Spleen (tissue), 11 donors: ENCODE data around the gene TMEM117. TPM values are rescaled to one million over a fixed set of nuclear protein-coding genes. Genes with fewer than 3 reads are reported as not detected.

Experiments used
- DNase-seq: peaks from one replicate; pipeline ENCODE4 v3.0.0-alpha.2; 2020
- H3K27ac ChIP-seq, 8 donors: fragments of 200-600 bp; sonication (generic) in 7 of 8; 1 replicate in 4 of 8; 2 replicates in 4 of 8; pipeline versions ENCODE4 v1.5.0 to v1.8.0; 2016 to 2021; ENCODE audit warnings: inconsistent platforms in 4 of 8, mild to moderate bottlenecking in 4 of 8, moderate library complexity in 1 of 8
- H3K27me3 ChIP-seq, 7 donors: fragments of 200-600 bp; sonication (generic) in 6 of 7; replicated peaks in 1 of 7; 1 replicate in 4 of 7; 2 replicates in 3 of 7; pipeline versions ENCODE4 v1.5.0 to v1.8.0; 2016 to 2021; ENCODE audit warnings: inconsistent platforms in 3 of 7, mild to moderate bottlenecking in 1 of 7
- H3K36me3 ChIP-seq, 6 donors: fragments of 200-600 bp; sonication (generic) in 5 of 6; 1 replicate in 4 of 6; 2 replicates in 2 of 6; pipeline versions ENCODE4 v1.5.0 to v1.8.0; 2016 to 2021; ENCODE audit warnings: inconsistent platforms in 2 of 6
- H3K4me1 ChIP-seq, 6 donors: fragments of 200-600 bp; sonication (generic) in 5 of 6; 1 replicate in 3 of 6; 2 replicates in 3 of 6; pipeline versions ENCODE4 v1.5.0 to v1.8.0; 2016 to 2021; ENCODE audit warnings: inconsistent platforms in 3 of 6
- H3K4me3 ChIP-seq, 8 donors: fragments of 200-600 bp; sonication (generic) in 7 of 8; 1 replicate in 4 of 8; 2 replicates in 4 of 8; pipeline versions ENCODE4 v1.5.0 to v1.8.0; 2016 to 2021; ENCODE audit warnings: inconsistent platforms in 4 of 8, mild to moderate bottlenecking in 4 of 8, moderate library complexity in 2 of 8
- H3K9me3 ChIP-seq, 8 donors: fragments of 200-600 bp; sonication (generic) in 7 of 8; 1 replicate in 4 of 8; 2 replicates in 4 of 8; pipeline versions ENCODE4 v1.5.0 to v1.8.0; 2016 to 2021; ENCODE audit warnings: inconsistent platforms in 4 of 8
- CTCF ChIP-seq, 11 experiments: fragments of 200-600 bp in 7 of 11; fragments of 450-650 bp in 4 of 11; sonication (generic) in 4 of 11; IDR thresholded peaks in 8 of 11; conservative IDR thresholded peaks in 3 of 11; 1 replicate in 7 of 11; 2 replicates in 4 of 11; pipeline versions ENCODE4 v1.4.0 to v1.8.0; 2016 to 2021; ENCODE audit warnings: antibody characterized with exemption in 11 of 11, inconsistent platforms in 4 of 11, mild to moderate bottlenecking in 1 of 11
- POLR2A ChIP-seq, 3 donors: fragments of 450-650 bp; IDR thresholded peaks; one replicate each; pipeline ENCODE4 v1.5.1; 2017; ENCODE audit warnings: antibody characterized with exemption in 3 of 3, mild to moderate bottlenecking in 1 of 3
- POLR2AphosphoS5 ChIP-seq, 3 donors: sonication (generic); formaldehyde crosslinking; IDR thresholded peaks; one replicate each; pipeline ENCODE4 v1.5.1; 2017; ENCODE audit warnings: antibody characterized with exemption in 3 of 3
- WGBS, 5 donors: extraction: QIAGEN DNeasy Blood & Tissue Kit in 3 of 5; methylation state at CpG; one replicate each; pipeline versions ENCODE4 v1.1.5 to v1.1.7; 2013 to 2018; 5-methylcytosine and 5-hydroxymethylcytosine counted together
- intact Hi-C: fragments of 100-400 bp; cut with DNase I; formaldehyde crosslinking; loops from one replicate; pipeline ENCODE4 v1.15.0; 2023; ENCODE audit warnings: low total_unique reads
- polyA plus RNA-seq, 3 donors: library from polyadenylated mRNA; stranded (reverse); fragments of 200-250 nt; gene quantifications; one replicate each; pipeline ENCODE4 v1.2.1, GENCODE V29; 2013
- total RNA-seq, 7 donors: library from RNA; depleted of rRNA in 3 of 7; stranded (reverse); fragments of >200 nt in 3 of 7; fragmentation: NEBNext Ultra II Directional in 4 of 7; extraction: Animal tissue kit (Norgen Biotek cat#: 25700) in 4 of 7; gene quantifications; one replicate each; pipeline versions ENCODE4 v1.1.0 to v1.2.1, GENCODE V29; 2016 to 2021
- donor health status: healthy with polysubstance abuse.
- donor health status: DM: no; HTN: no; CAD: no; lungs with moderate emphysema.
- donor health status: DM: no; HTN: no; CAD: no.
- donor health status: Bipolar disorder and iron deficiency.
- donor health status: healthy.
- donor health status: DM: no; HTN: no; CAD: no.
- donor health status: DM: yes; HTN: yes; CAD: no.

The TMEM117 gene
- total and polyA plus RNA-seq, 10 donors: 1.7 to 24.5 (median 5.0) TPM

GRCh38 chr12:44307506-44308168, 471.8 kb downstream of the TMEM117 start:
- Histone ChIP-seq H3K9me3 (peaks cover 0 to 27% (median 20%) of the 10 kb centered on the region in 8 donors), H3K36me3 (peaks cover 0 to 9% (median 0%) of the 10 kb centered on the region in 6 donors), H3K27ac (no peak overlapping the region), H3K4me3 (no peak overlapping the region), H3K27me3 (no peaks in the 10 kb centered on the region), H3K4me1 (no peaks in the 10 kb centered on the region)
- TF ChIP-seq CTCF (IDR thresholded peaks at IDR 0.05 in 8 of 11, conservative IDR thresholded peaks at IDR 0.05 in 3 of 11) (no peak), POLR2A (IDR thresholded peaks at IDR 0.05) (no peak), POLR2AphosphoS5 (IDR thresholded peaks at IDR 0.05) (no peak)
- no peak for DNase-seq
- WGBS, 5 donors: 82 to 92% (median 85%) methylated on average over 7 of the region's 7 CpGs
- intact Hi-C loops: no loop called here

GRCh38 chr12:44313188-44313587, 477.3 kb downstream of the TMEM117 start:
- intact Hi-C loops: no loop called here

GRCh38 chr12:44314007-44314500, 478.2 kb downstream of the TMEM117 start:
- Histone ChIP-seq H3K27ac (no peak overlapping the region), H3K9me3 (peaks cover 0 to 14% (median 8%) of the 10 kb centered on the region in 8 donors), H3K4me3 (no peak overlapping the region), H3K36me3 (no peaks in the 10 kb centered on the region), H3K4me1 (no peaks in the 10 kb centered on the region), H3K27me3 (no peaks in the 10 kb centered on the region)
- DNase-seq: no peak
- TF ChIP-seq POLR2A (IDR thresholded peaks at IDR 0.05) (no peak), CTCF (IDR thresholded peaks at IDR 0.05 in 8 of 11, conservative IDR thresholded peaks at IDR 0.05 in 3 of 11) (no peak), POLR2AphosphoS5 (IDR thresholded peaks at IDR 0.05) (no peak)
- intact Hi-C loops: no loop called here
- 91 to 100% (median 94%) methylated on average over 1 of the region's 1 CpG for WGBS, 5 donors

More at GRCh38 chr12:44313188-44313587, 477.3 kb downstream of the TMEM117 start:
- Histone ChIP-seq H3K27me3 (no peaks in the 10 kb centered on the region), H3K9me3 (peaks cover 0 to 14% (median 8%) of the 10 kb centered on the region in 8 donors), H3K36me3 (no peaks in the 10 kb centered on the region), H3K27ac (no peak overlapping the region), H3K4me1 (no peaks in the 10 kb centered on the region), H3K4me3 (no peak overlapping the region)
- no peak for DNase-seq
- TF ChIP-seq CTCF (IDR thresholded peaks at IDR 0.05 in 8 of 11, conservative IDR thresholded peaks at IDR 0.05 in 3 of 11) (no peak), POLR2AphosphoS5 (IDR thresholded peaks at IDR 0.05) (no peak), POLR2A (IDR thresholded peaks at IDR 0.05) (no peak)

GRCh38 chr12:44317651-44318126, 481.8 kb downstream of the TMEM117 start:
- no peaks in the 10 kb centered on the region for H3K27me3 ChIP-seq
- no peaks in the 10 kb centered on the region for H3K4me1 ChIP-seq
- no peak overlapping the region for H3K4me3 ChIP-seq
- WGBS, 5 donors: 71 to 76% (median 72%) methylated on average over 7 of the region's 7 CpGs
- TF ChIP-seq POLR2A (IDR thresholded peaks at IDR 0.05) (no peak), POLR2AphosphoS5 (IDR thresholded peaks at IDR 0.05) (no peak), CTCF (IDR thresholded peaks at IDR 0.05 in 8 of 11, conservative IDR thresholded peaks at IDR 0.05 in 3 of 11) (no peak)
- intact Hi-C loops: no loop called here
- H3K36me3 ChIP-seq: no peaks in the 10 kb centered on the region
- H3K27ac ChIP-seq: no peak overlapping the region
- DNase-seq: no peak
- H3K9me3 ChIP-seq: peaks cover 0 to 8% (median under 1%) of the 10 kb centered on the region in 8 donors
